ENCODE results near the gene RNF123.
"Not testable (repeated sequence)": the region's sequence is repeated elsewhere in the genome, so short reads cannot be mapped to it uniquely, and the experiment has no call there.

Gene RNF123

DNA sequence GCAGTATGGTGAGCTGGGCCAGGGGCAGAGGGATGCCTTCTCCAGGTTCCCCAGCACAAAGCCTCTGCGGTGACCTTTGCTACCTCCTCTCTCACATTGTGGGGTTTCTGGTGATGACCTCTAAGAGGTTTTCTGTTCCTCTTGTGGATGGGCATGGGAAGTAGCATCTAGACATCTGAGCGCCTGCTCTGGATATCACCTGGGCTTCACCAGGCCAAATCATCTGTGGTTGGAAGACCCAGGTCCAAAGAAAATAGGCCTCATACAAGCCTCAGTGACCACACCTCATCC is 8.2 kb upstream of the RNF123 start:
- DNase-seq (ENCODE audit: low read depth) = no peak

GRCh38 chr3:49681543-49681942 is 7.8 kb upstream of the RNF123 start:
- no peak for DNase-seq (ENCODE audit: low read depth)

DNA sequence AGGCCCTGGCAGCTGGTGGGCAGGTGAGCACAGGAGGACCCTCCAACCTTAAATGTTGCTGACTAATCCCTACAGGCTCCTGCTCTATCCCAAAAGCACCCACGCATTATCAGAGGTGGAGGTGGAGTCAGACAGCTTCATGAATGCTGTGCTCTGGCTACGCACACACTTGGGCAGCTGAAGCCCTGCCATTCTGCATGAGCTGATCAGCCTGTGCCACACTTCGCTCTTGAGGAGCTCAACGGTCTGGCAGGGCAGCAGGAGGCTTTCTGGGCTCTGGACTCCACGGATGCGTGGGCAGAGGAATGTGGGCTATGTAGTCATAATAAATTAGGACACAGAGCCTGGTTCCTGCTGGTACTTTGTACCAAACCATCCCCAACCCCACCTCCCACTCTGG is 6.2 kb upstream of the RNF123 start:
- DNase-seq (ENCODE audit: low read depth) = no peak

GRCh38 chr3:49684453-49684852 is 4.9 kb upstream of the RNF123 start:
- DNase-seq (ENCODE audit: low read depth) = not testable (repeated sequence)

- DNase-seq (ENCODE audit: low read depth) = not testable (repeated sequence)
Measured at GRCh38 chr3:49685103-49685502, 4.3 kb upstream of the RNF123 start.

DNA sequence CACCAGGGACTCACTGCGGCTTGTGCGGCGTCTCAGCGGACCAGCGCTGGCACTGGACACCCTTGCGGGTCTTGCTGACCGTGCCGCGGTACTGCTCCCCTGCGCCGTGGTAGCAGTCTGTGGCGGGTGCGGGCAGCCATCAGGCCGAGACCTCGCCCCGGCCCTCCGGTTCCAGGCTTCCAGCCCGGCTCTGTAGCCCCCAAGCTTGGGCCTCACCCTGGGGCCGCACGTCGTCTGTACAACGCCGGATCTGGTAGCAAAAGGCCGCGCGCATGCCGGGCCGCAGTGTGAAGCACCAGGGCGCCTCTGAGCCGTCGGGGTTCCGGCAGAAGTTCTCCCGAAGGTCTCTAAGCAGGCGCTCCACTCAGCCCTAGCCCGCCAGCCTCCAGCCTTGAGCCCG is 3.5 kb upstream of the RNF123 start:
- not testable (repeated sequence) for DNase-seq (ENCODE audit: low read depth)

DNA sequence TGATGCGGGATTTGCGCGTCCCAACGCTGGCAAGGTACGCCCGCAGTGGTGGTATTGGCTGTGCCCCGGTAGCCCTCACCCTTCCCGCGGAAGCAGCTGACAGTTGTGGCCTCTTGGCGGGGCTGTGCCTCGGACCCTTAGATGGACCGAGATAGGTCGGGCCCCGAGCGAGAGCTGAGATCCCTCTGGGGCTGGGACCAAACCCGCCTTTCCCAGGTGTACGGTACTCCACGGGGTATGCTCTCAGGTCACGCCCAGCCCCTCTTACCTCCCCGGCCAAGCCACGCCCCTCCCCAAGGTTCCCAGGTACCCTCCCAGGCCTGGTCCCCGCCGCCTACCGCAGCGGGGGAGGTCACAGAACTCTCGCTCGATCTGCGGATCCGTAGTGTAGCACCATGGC is 3.0 kb upstream of the RNF123 start:
- DNase-seq (ENCODE audit: low read depth) = not testable (repeated sequence)

DNA sequence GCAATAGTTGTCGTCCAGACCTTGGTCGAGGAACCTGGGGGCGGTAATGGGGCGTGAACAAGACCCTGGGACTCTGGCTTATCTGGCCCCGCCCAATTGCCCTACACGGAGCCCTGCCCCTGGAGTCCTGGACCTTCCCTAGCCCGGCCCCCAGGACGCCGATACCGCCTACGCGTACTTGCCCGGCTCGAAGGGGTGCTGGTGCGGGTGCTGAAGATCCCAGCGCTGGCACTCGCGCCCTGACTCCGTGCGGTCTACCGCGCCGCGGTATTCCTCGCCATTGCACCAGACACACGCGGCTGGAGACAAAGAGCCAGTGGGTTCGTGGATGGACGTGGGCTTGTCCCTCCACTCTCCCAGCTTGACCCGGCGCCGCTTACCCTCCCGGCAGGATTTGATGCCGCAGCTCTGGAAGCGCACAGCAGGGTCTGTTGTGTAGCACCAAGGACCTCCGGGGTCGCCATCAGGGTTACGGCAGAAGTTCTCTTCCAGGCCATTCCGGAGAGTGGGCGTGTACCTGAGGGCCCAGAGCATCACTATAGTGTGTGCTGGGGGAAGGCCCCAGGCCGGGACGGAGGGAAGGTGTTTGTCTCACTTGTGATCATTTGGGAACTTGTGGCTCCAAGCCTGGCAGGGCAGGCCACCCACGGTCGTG is 2.5 kb upstream of the RNF123 start:
- DNase-seq (ENCODE audit: low read depth) = not testable (repeated sequence)

DNA sequence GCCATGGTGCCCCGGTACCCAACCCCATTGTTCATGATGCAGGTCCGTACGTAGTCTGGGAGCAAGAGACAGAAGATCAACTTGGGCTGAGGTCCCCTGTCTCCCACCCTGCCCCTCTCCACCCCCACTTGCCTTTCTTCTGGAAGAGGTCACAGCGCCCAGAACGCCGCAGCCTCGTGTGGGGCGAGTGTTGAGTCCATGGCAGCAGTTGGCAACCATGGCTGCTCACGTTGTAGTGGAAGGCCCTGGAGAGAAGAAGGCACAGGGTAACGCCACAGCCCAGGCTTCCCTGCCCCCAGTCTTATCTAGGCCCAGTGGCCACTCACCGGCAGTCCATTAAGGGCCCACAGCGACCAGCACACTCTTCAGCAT is 1.9 kb upstream of the RNF123 start:
- DNase-seq (ENCODE audit: low read depth) = not testable (repeated sequence)

DNA sequence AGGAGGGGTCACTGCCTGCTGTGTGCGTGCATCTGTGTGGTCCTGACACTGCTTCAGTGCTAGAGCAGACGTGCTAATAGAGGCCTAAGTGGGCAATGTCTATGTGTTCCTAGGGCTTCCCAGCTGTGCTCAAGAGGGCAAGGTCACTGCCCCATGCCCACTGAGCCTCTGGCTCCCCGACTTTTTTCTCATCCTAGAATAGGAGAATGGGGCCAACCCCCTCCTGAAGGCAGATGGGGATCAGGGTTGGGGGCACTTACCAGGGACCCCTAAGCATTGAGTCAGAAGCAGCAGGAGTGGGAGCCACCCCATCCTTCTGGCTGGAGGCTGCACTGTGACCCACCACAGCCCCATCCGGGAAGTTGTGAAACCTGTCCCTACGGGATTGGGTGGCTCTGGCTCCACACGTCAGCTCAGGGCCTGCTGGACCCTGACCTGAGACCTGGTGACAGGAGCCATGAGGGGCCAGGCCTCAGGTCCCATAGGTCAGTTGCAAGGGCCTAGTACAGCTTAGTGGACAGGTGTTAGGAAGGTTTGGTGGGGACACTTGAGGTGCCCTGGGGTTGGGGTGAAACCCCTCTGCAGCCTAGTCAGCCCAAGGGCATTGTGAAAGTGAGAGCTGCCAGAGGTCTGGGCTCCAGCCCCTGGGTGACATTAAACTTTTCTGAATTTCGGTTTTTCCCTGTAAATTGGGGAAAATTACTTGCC is 865 bp upstream of the RNF123 start:
- DNase-seq (ENCODE audit: low read depth) = not testable (repeated sequence)

DNA sequence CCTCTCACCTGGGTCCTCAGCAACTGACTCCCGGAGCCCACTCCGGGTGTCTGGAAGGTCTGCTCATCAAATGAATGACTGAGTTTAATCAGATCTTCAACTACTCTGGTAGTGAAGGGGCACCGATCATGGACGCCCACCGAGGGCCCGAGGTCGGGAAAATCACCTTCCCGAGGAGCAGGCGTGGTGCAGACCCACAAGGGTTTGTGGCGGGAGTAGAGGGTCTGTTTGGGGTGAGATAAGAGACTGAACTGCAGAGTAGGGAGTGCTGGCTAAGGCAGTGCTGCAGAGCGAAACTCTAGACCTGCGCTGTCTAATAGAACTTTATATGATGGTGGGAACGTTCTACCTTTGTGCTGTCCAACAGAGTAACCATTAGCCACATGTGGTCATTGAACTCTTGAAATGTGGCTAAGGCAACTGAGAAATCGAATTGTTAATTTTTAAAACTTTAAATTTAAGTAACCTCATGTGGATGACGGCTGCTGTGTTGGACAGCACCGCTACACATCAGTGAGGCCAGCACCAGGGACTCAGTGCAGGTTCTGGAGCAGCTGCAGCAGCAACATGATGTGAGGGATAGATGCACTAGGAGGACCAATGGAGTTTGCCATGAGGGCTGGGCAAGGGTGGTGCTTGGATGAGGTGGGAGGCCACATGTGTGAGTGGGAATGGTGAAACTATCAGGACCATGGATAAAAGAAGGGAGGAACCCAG is 709 bp downstream of the RNF123 start:
- not testable (repeated sequence) for DNase-seq (ENCODE audit: low read depth)

- not testable (repeated sequence) for DNase-seq (ENCODE audit: low read depth)
Measured at GRCh38 chr3:49690856-49691255, 1.5 kb downstream of the RNF123 start.

DNA sequence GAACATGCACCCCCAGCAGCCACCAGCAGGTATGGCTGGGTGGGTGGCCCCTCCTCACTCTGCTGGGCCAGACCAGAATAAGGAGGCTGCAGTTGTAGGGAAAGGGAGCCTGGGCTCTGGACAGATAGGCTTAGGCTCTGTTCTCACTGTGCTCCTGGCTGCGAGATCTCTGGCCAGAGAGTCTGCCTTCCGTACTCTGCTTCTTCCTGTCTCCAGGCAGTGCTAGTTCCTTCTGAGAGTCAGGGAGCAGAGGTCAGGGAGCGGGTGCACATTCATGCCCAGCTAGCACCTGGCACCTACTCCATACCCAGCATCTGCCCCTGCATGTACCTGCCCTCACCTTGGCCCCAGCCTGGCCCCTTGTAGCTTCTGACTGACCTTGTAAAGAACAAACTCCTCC is 2.1 kb downstream of the RNF123 start:
- not testable (repeated sequence) for DNase-seq (ENCODE audit: low read depth)

DNA sequence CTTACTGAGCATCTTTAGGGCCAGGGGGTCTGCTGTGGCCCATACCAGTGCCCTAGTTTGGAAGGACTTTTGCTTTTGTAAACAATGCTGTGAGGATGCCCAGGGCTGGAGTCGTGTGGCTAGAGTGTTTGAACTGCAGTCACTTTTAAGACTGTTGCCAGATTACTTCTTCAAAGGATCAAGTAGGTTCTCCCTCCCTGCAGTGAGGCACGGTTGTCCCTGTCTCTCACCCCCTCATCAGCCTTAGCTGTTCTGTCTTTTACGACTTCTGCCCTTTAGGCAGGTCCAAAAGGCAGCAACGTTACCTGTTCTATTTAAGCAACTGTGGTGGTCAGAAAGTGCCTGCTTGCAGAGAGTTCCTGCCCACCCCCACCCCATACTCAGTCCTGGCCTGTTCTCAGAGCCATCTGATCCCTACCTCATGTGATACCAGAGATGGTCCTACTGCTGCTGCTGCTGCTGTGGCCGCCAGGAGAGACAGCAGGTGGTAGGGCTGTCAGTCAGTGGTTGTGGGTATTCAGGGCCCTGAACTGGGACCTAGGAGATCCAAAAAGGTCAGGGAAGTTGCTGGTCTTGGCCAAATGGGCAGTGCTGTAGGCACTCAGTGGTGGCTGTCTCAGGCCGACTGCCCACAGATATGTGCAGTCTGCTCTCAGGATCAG is 5.2 kb downstream of the RNF123 start:
- not testable (repeated sequence) for DNase-seq (ENCODE audit: low read depth)

GRCh38 chr3:49695350-49696015 is 6.1 kb downstream of the RNF123 start:
- not testable (repeated sequence) for DNase-seq (ENCODE audit: low read depth)

GRCh38 chr3:49699281-49699979 is 10.1 kb downstream of the RNF123 start:
- DNase-seq (ENCODE audit: low read depth) = no peak

DNA sequence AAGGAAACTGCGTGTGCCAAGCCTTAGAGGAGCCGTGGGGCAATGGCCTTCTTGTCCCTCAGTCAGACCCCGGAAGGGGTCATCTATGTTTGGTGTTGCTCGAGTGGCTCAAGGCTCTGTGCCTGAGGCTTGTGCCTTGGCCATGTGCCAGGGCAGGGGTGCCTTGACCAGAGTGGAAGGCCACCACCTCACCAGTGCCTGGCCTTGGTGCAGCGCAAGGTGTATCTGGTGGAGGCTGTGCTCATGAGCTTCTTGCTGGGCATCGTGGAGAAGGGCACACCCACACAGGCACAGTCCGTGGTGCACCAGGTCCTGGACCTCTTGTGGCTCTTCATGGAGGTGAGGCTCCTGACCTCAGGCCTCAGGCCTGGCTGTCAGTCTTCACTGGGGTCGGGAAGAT is 10.7 kb downstream of the RNF123 start:
- no peak for DNase-seq (ENCODE audit: low read depth)

- no peak for DNase-seq (ENCODE audit: low read depth)
Measured at GRCh38 chr3:49700453-49701128, 11.2 kb downstream of the RNF123 start.

DNA sequence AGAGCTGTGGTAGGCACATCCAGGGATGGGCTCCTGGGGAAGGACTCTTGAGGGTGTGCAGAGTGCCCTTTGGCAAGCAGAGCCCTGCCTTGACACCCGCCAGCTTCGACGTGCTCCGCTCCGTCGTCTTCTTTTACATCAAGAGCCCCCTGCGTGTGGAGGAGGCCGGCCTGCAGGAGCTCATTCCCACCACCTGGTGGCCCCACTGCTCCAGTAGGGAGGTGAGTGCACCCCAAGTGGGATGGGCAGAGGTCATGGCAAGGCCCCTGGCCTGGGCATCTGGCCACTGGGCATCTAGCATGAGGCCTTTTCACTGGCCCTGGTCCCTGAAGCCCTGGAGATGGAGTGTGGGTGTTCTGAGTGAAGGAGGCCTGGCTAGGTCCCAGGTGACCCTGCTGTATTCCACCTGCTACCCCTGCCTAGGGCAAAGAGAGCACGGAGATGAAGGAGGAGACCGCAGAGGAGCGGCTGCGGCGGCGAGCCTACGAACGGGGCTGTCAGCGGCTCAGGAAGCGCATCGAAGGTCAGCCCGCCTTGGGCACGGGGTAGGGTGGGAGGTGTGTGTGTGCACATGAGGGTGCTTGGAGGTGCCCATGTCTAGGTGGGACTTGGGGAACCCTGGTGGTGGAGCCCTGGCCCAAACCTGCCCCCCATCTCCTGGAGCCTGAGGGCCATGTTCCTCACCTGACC is 12.2 kb downstream of the RNF123 start:
- DNase-seq (ENCODE audit: low read depth) = no peak

DNA sequence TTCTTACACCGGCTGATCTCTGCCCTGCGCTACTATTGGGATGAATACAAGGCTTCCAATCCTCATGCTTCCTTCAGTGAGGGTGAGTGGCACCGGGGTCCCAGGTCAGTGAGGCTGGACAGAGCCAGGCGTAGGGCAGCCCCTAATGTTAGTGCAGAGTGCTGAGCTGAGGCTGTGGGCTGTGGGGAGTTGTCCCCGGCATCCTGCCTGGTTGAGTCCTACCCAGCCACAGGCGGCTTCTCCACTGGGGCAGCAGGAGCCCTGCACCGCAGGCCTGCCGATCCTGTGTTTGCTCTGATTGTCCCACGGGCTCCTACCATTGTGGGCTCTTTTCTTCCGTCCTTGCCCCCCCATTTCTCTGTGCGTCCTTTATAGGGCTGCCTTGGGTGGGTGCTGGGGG is 13.3 kb downstream of the RNF123 start:
- no peak for DNase-seq (ENCODE audit: low read depth)

Measured in non-pigmented ciliary epithelial cell (primary cell).